PC-3 (cell line): Measurements from ENCODE around the gene SERGEF. TPM values are rescaled to one million over a fixed set of nuclear protein-coding genes. Genes with fewer than 3 reads are reported as not detected.

Experiments used
- ATAC-seq: fragments of 200-7000 bp; cut with Tn5 transposase; 2 replicates; pipeline ENCODE4 v1.9.1; 2020; ENCODE audit warnings: mild to moderate bottlenecking, moderate library complexity
- BruUV-seq: library from RNA; stranded (reverse); fragments of 400-500 nt; replicated peaks from 2 replicates; lab custom pipeline; 2021; lab: Mats Ljungman, UMichigan
- CTCF ChIA-PET: fragments of 300-600 bp; sonication (Branson Sonifier 250); formaldehyde crosslinking; loops from one replicate; lab custom pipeline; 2022; ENCODE audit warnings: antibody characterized with exemption; lab: Charles Lee
- POLR2A ChIA-PET: fragments of 300-600 bp; sonication (Branson Sonifier 250); formaldehyde crosslinking; loops from one replicate; lab custom pipeline; 2022; ENCODE audit warnings: antibody characterized with exemption; ENCODE audit not compliant: unreplicated experiment; lab: Charles Lee
- DNase-seq: peaks from one replicate; pipeline ENCODE4 v3.0.0-alpha.2; 2015
- H2AFZ ChIP-seq: fragments of 300-600 bp; sonication (generic); 2 replicates; pipeline ENCODE4 v1.6.0; 2016; ENCODE audit warnings: antibody characterized with exemption, low read length
- H3F3A ChIP-seq: fragments of 300-600 bp; sonication (generic); one replicate; pipeline ENCODE4 v1.6.0; 2017; ENCODE audit warnings: antibody characterized with exemption, low read length, control low read depth, mild to moderate bottlenecking; ENCODE audit not compliant: unreplicated experiment
- H3K27ac ChIP-seq: fragments of 300-600 bp; sonication (generic); 2 replicates; pipeline ENCODE4 v1.5.1; 2016; ENCODE audit warnings: mild to moderate bottlenecking, low read length
- H3K27me3 ChIP-seq: fragments of 300-600 bp; sonication (generic); 2 replicates; pipeline ENCODE4 v1.6.1; 2016; ENCODE audit warnings: low read length, mixed read lengths
- H3K36me3 ChIP-seq: fragments of 300-600 bp; sonication (generic); 2 replicates; pipeline ENCODE4 v1.6.1; 2016; ENCODE audit warnings: low read depth, mixed run types, low read length, mixed read lengths
- H3K4me1 ChIP-seq: fragments of 300-600 bp; sonication (generic); 2 replicates; pipeline ENCODE4 v1.5.1; 2016; ENCODE audit warnings: low read length; ENCODE audit not compliant: insufficient read depth
- H3K4me2 ChIP-seq: fragments of 300-600 bp; sonication (generic); 2 replicates; pipeline ENCODE4 v1.6.0; 2016; ENCODE audit warnings: low read length
- H3K4me3 ChIP-seq: fragments of 300-600 bp; sonication (generic); 2 replicates; pipeline ENCODE4 v1.5.1; 2016; ENCODE audit warnings: mild to moderate bottlenecking, low read length, mixed read lengths
- H3K79me2 ChIP-seq: fragments of 300-600 bp; sonication (generic); 2 replicates; pipeline ENCODE4 v1.6.1; 2017; ENCODE audit warnings: low read length, mixed read lengths
- H3K9ac ChIP-seq: fragments of 300-600 bp; sonication (generic); 2 replicates; pipeline ENCODE4 v1.6.0; 2016; ENCODE audit warnings: mild to moderate bottlenecking, low read length
- H3K9me2 ChIP-seq: fragments of 300-600 bp; sonication (generic); replicated peaks from 2 replicates; pipeline ENCODE4 v1.6.1; 2016; ENCODE audit warnings: mixed run types, low read length, mixed read lengths
- H3K9me3 ChIP-seq: fragments of 300-600 bp; sonication (generic); 2 replicates; pipeline ENCODE4 v1.6.1; 2016; ENCODE audit warnings: low read length, mixed read lengths
- H4K20me1 ChIP-seq: fragments of 300-600 bp; sonication (generic); 2 replicates; pipeline ENCODE4 v1.6.1; 2016; ENCODE audit warnings: low read length, mixed read lengths
- CTCF ChIP-seq: fragments of 300-600 bp; sonication (generic); conservative IDR thresholded peaks from 2 replicates; pipeline ENCODE4 v1.5.1; 2017; ENCODE audit warnings: antibody characterized with exemption, low read depth, mild to moderate bottlenecking, low read length
- EZH2 ChIP-seq: fragments of 300-600 bp; sonication (generic); IDR thresholded peaks from one replicate; pipeline ENCODE4 v1.6.1; 2017; ENCODE audit warnings: antibody characterized with exemption, mild to moderate bottlenecking, low read length; ENCODE audit not compliant: unreplicated experiment
- EZH2phosphoT487 ChIP-seq: fragments of 300-600 bp; sonication (generic); IDR thresholded peaks from 2 replicates; pipeline ENCODE4 v1.6.1; 2018; ENCODE audit warnings: mild to moderate bottlenecking, antibody characterized with exemption, low read length, borderline replicate concordance
- intact Hi-C: fragments of 100-400 bp; cut with micrococcal nuclease; formaldehyde crosslinking; loops from 2 replicates; pipeline ENCODE4 v1.9.0; 2023
- total RNA-seq: library from RNA; depleted of rRNA; stranded (reverse); fragments of >200 nt; gene quantifications from 2 replicates; pipeline ENCODE4 v1.2.3, GENCODE V29; 2014

Gene SERGEF
- total RNA-seq, 1 experiment from 2014 or later, result 13.7 TPM

- Histone ChIP-seq H3K4me2 (no peak overlapping the region), H3K4me1 (no peaks in the 10 kb centered on the region), H3K36me3 (no peaks in the 10 kb centered on the region), H3F3A (no peaks in the 10 kb centered on the region), H3K27me3 (no peaks in the 10 kb centered on the region), H3K4me3 (no peak overlapping the region), H2AFZ (no peak overlapping the region), H3K79me2 (no peaks in the 10 kb centered on the region), H3K9me2 (no peaks in the 10 kb centered on the region), H3K9me3 (no peaks in the 10 kb centered on the region), H3K9ac (no peak overlapping the region), H3K27ac (no peak overlapping the region), H4K20me1 (no peaks in the 10 kb centered on the region)
- ATAC-seq, result no peak
- intact Hi-C loops, result no loop called here
- no peak for DNase-seq
- TF ChIP-seq EZH2 (no peak), CTCF (no peak), EZH2phosphoT487 (no peak)
- no TSS peak for BruUV-seq
- ChIA-PET POLR2A (no interaction called here), CTCF (no interaction called here)
Measured at GRCh38 chr11:17952487-17952886, 60.4 kb downstream of the SERGEF start.

- H3K27me3 ChIP-seq, result no peaks in the 10 kb centered on the region
- ATAC-seq, result no peak
- no peak for TF ChIP-seq CTCF
- no peak for TF ChIP-seq EZH2phosphoT487
- TF ChIP-seq EZH2, result no peak
Measured at GRCh38 chr11:17951685-17952388, 61.0 kb downstream of the SERGEF start.

GRCh38 chr11:17950644-17951043 is 62.2 kb downstream of the SERGEF start:
- H3K9ac ChIP-seq, result no peak overlapping the region
- no peaks in the 10 kb centered on the region for H4K20me1 ChIP-seq
- CTCF ChIA-PET, result no interaction called here
- no peaks in the 10 kb centered on the region for H3K9me3 ChIP-seq
- TF ChIP-seq EZH2 (no peak), CTCF (no peak), EZH2phosphoT487 (no peak)
- no peak for ATAC-seq
- POLR2A ChIA-PET, result no interaction called here
- H3K4me3 ChIP-seq, result no peak overlapping the region
- no peaks in the 10 kb centered on the region for H3F3A ChIP-seq
- H3K4me1 ChIP-seq, result no peaks in the 10 kb centered on the region
- H2AFZ ChIP-seq, result no peak overlapping the region
- H3K79me2 ChIP-seq, result no peaks in the 10 kb centered on the region
- H3K4me2 ChIP-seq, result no peak overlapping the region
- H3K27ac ChIP-seq, result no peak overlapping the region
- BruUV-seq, result no TSS peak
- intact Hi-C loops, result no loop called here
- no peaks in the 10 kb centered on the region for H3K36me3 ChIP-seq
- H3K9me2 ChIP-seq, result no peaks in the 10 kb centered on the region
- no peaks in the 10 kb centered on the region for H3K27me3 ChIP-seq
- no peak for DNase-seq

More at GRCh38 chr11:17951685-17952388, 61.0 kb downstream of the SERGEF start:
- CTCF ChIA-PET, result no interaction called here
- Histone ChIP-seq H3K79me2 (no peaks in the 10 kb centered on the region), H3K4me2 (no peak overlapping the region), H3K9ac (no peak overlapping the region), H2AFZ (no peak overlapping the region), H3K36me3 (no peaks in the 10 kb centered on the region), H3K27ac (no peak overlapping the region), H3K4me3 (no peak overlapping the region), H3F3A (no peaks in the 10 kb centered on the region), H3K4me1 (no peaks in the 10 kb centered on the region), H4K20me1 (no peaks in the 10 kb centered on the region), H3K9me3 (no peaks in the 10 kb centered on the region), H3K9me2 (no peaks in the 10 kb centered on the region)
- BruUV-seq, result no TSS peak
- intact Hi-C loops, result no loop called here
- POLR2A ChIA-PET, result no interaction called here
- no peak for DNase-seq
